ENCODE measurements around the gene SEPTIN6.

Gene SEPTIN6

GRCh38 chrX:119643696-119644095, 49.3 kb downstream of the SEPTIN6 start:
- H3K4me1 ChIP-seq (ENCODE audit: control insufficient read depth, low read depth, low read length), result no peaks in the 10 kb centered on the region
- H3K9ac ChIP-seq (ENCODE audit: low read length), result no peak overlapping the region
- peaks cover 14% of the 10 kb centered on the region for H3K9me3 ChIP-seq (ENCODE audit: control insufficient read depth, low read depth, low read length)
- H3K27me3 ChIP-seq (ENCODE audit: control insufficient read depth, insufficient read depth, low read length), result no peaks in the 10 kb centered on the region
- H3K36me3 ChIP-seq (ENCODE audit: control insufficient read depth, low read depth, low read length), result no peaks in the 10 kb centered on the region
- H3K27ac ChIP-seq (ENCODE audit: low read length), result no peak overlapping the region
- no peak overlapping the region for H3K4me3 ChIP-seq (ENCODE audit: low read length)

All from iPS-18a (cell line).